K562 (cell line): ENCODE results near the gene GOT2. TPM values are rescaled to one million over a fixed set of nuclear protein-coding genes. Genes with fewer than 3 reads are reported as not detected.

ENCODE experiments used
- ATAC-seq: fragments of 200-7000 bp; cut with Tn5 transposase; 3 replicates; pipeline ENCODE4 v1.9.1; 2020; ENCODE audit warnings: moderate library complexity
- BruUV-seq: library from RNA; stranded (reverse); fragments of 400-500 nt; replicated peaks from 2 replicates; lab custom pipeline; 2021; lab: Mats Ljungman, UMichigan
- CTCF ChIA-PET: fragments of 300-600 bp; formaldehyde crosslinking; extraction: SDS; loops from one replicate; lab custom pipeline; 2021; ENCODE audit warnings: low intra/inter-chr PET ratio; lab: Yijun Ruan, JAX
- POLR2A ChIA-PET: fragments of 300-600, 350-650 bp; sonication (Branson Sonifier 250); formaldehyde crosslinking; extraction: SDS; loops from one replicate; lab custom pipeline; 2021; ENCODE audit warnings: antibody characterized with exemption, inconsistent platforms; lab: Yijun Ruan, JAX
- DNase-seq, 4 experiments: peaks; one replicate each; pipeline versions ENCODE4 v3.0.0 to v3.0.0-alpha.2; 2011 to 2018; ENCODE audit warnings: low spot score in 3 of 4, mixed read lengths in 3 of 4; ENCODE audit errors: extremely low read depth in 1 of 4
- FAIRE-seq: peaks from 2 replicates; lab custom pipeline; 2011; peaks lifted over from hg19 to GRCh38; lab: Jason Lieb, UNC
- H2AFZ ChIP-seq: 2 replicates; pipeline ENCODE4 v1.6.0; 2011; ENCODE audit warnings: low read depth, low read length, control low read depth, inconsistent platforms
- H3K27ac ChIP-seq: fragments of 200-600 bp; 3 replicates; pipeline ENCODE4 v1.8.0; 2011; ENCODE audit warnings: low read depth, mild to moderate bottlenecking, control low read depth, inconsistent platforms, low read length, moderate library complexity, mixed read lengths; ENCODE audit errors: extremely low read depth
- H3K27me3 ChIP-seq, 2 experiments: fragments of 300-600 bp in 1 of 2; 2 replicates in 1 of 2; 3 replicates in 1 of 2; pipeline versions ENCODE4 v1.6.0 to v1.8.0; 2011; ENCODE audit warnings: inconsistent platforms in 2 of 2, low read length in 2 of 2, mild to moderate bottlenecking in 1 of 2, mixed read lengths in 1 of 2, moderate library complexity in 1 of 2; ENCODE audit not compliant: control insufficient read depth in 2 of 2, insufficient read depth in 2 of 2
- H3K36me3 ChIP-seq: fragments of 300-600 bp; 3 replicates; pipeline ENCODE4 v1.8.0; 2011; ENCODE audit warnings: mild to moderate bottlenecking, low read length, inconsistent platforms; ENCODE audit not compliant: control insufficient read depth, insufficient read depth
- H3K4me1 ChIP-seq, 2 experiments: fragments of 200-600 bp in 1 of 2; replicated peaks in 1 of 2; 2 replicates in 1 of 2; 3 replicates in 1 of 2; pipeline versions ENCODE4 v1.5.1 to v1.8.0; 2011; ENCODE audit warnings: inconsistent platforms in 2 of 2, low read length in 2 of 2, mild to moderate bottlenecking in 1 of 2, mixed read lengths in 1 of 2, moderate library complexity in 1 of 2; ENCODE audit not compliant: control insufficient read depth in 2 of 2, insufficient read depth in 2 of 2
- H3K4me2 ChIP-seq: 2 replicates; pipeline ENCODE4 v1.6.1; 2011; ENCODE audit warnings: low read length, control low read depth, inconsistent platforms, mixed read lengths; ENCODE audit not compliant: insufficient read depth
- H3K4me3 ChIP-seq: fragments of 200-600 bp; sonication (generic), shearing (Covaris generic); 2 replicates; pipeline ENCODE4 v1.5.1; 2016; ENCODE audit warnings: control low read depth, inconsistent platforms
- H3K79me2 ChIP-seq: fragments of 200-600 bp; 3 replicates; pipeline ENCODE4 v1.8.0; 2011; ENCODE audit warnings: low read length, inconsistent platforms; ENCODE audit not compliant: control insufficient read depth, insufficient read depth
- H3K9ac ChIP-seq, 2 experiments: 2 replicates each; pipeline versions ENCODE4 v1.6.0 to v1.6.1; 2011; ENCODE audit warnings: low read depth in 2 of 2, low read length in 2 of 2, control low read depth in 1 of 2, inconsistent platforms in 1 of 2, mild to moderate bottlenecking in 1 of 2, mixed read lengths in 1 of 2; ENCODE audit not compliant: insufficient read depth in 1 of 2
- H3K9me1 ChIP-seq: one replicate; pipeline ENCODE4 v1.6.0; 2011; ENCODE audit warnings: inconsistent platforms, mild to moderate bottlenecking, low read length, moderate library complexity; ENCODE audit not compliant: control insufficient read depth, insufficient read depth
- H3K9me3 ChIP-seq: replicated peaks from 2 replicates; pipeline ENCODE4 v1.5.1; 2011; ENCODE audit warnings: low read depth, low read length, inconsistent platforms; ENCODE audit not compliant: control insufficient read depth, insufficient read depth
- H4K20me1 ChIP-seq: replicated peaks from 2 replicates; pipeline ENCODE4 v1.6.1; 2011; ENCODE audit warnings: low read length, inconsistent platforms, mixed read lengths; ENCODE audit not compliant: control insufficient read depth, insufficient read depth
- BCOR ChIP-seq: fragments of 450-650 bp; IDR thresholded peaks from 2 replicates; pipeline ENCODE4 v1.6.1; 2016
- HDGF ChIP-seq: fragments of 450-650 bp; IDR thresholded peaks from 2 replicates; pipeline ENCODE4 v1.6.1; 2016
- KDM1A ChIP-seq, 2 experiments: fragments of 450-650 bp; IDR thresholded peaks; 2 replicates each; pipeline ENCODE4 v1.6.1; 2016; ENCODE audit warnings: mild to moderate bottlenecking in 2 of 2
- PTRF ChIP-seq: fragments of 450-650 bp; IDR thresholded peaks from 2 replicates; pipeline ENCODE4 v1.6.1; 2016; ENCODE audit warnings: mild to moderate bottlenecking, missing genetic modification characterization, missing compliant biosample characterization
- RBM25 ChIP-seq: fragments of 200-400 bp; formaldehyde crosslinking; IDR thresholded peaks from 2 replicates; pipeline ENCODE4 v1.6.1; 2018; ENCODE audit warnings: low read length, low read depth, moderate library complexity; ENCODE audit not compliant: severe bottlenecking
- ZEB2 ChIP-seq: fragments of 450-650 bp; IDR thresholded peaks from 2 replicates; pipeline ENCODE4 v1.6.1; 2016
- WGBS: fragments of 100-300 bp; shearing (Covaris generic); methylation state at CpG from one replicate; pipeline ENCODE4 v1.1.6; 2016; ENCODE audit warnings: low coverage, mixed read lengths; ENCODE audit not compliant: insufficient coverage; ENCODE audit errors: missing lambda C conversion rate; 5-methylcytosine and 5-hydroxymethylcytosine counted together
- in situ Hi-C: fragments of 300-500 bp; cut with MboI; formaldehyde crosslinking; loops from 4 replicates; pipeline ENCODE4 v1.15.0; 2018; ENCODE audit warnings: inconsistent platforms, mixed read lengths
- intact Hi-C: fragments of 100-400 bp; cut with micrococcal nuclease; formaldehyde crosslinking; loops from 2 replicates; pipeline ENCODE4 v1.14.2; 2022
- polyA plus RNA-seq, 8 experiments: library from polyadenylated mRNA; depleted of rRNA in 4 of 8; stranded (reverse) in 5 of 8; unstranded in 3 of 8; fragments of >200 nt; fragmentation: Nextera tagmentation in 2 of 8; fragmentation: Illumina TruSeq in 1 of 8; extraction: Ambion mirVana in 2 of 8; extraction: Trizol in 1 of 8; gene quantifications; 2 replicates each; pipeline versions ENCODE4 v1.2.1 to v1.2.3, GENCODE V29; 2011 to 2014; ENCODE audit warnings: inconsistent platforms in 1 of 8, missing spikeins in 1 of 8
- total RNA-seq, 7 experiments: library from RNA; depleted of rRNA in 6 of 7; stranded (reverse); fragments of >200 nt in 6 of 7; fragmentation: Illumina TruSeq in 2 of 7; extraction: Trizol in 2 of 7; gene quantifications; 2 replicates each; pipeline versions ENCODE4 v1.2.1 to v1.2.3, GENCODE V29; 2011 to 2021; ENCODE audit warnings: low replicate concordance in 1 of 7

The GOT2 gene
- total and polyA plus RNA-seq, 9 of the 15 experiments (the other 6 are each of a cell fraction or from before 2014, with no cell fraction given) = 43.1 to 190 (median 80.2) TPM

GRCh38 chr16:58727796-58728568, 6.1 kb downstream of the GOT2 start:
- Histone ChIP-seq H3K27me3 (no peaks in the 10 kb centered on the region), H3K27ac (no peak overlapping the region), H3K36me3 (peaks cover 67% of the 10 kb centered on the region)
- CTCF ChIA-PET = no interaction called here
- TF ChIP-seq BCOR = peak; percentile 86
- peak; percentile 89 for TF ChIP-seq RBM25
- no peak for TF ChIP-seq ZEB2
- TF ChIP-seq HDGF = no peak
- no peak for TF ChIP-seq PTRF (tag)
- peak in 1 of 2 experiments; percentile 19; a peak in 1 of 4 replicates for TF ChIP-seq KDM1A (IDR thresholded peaks at IDR 0.05)
- TF ChIP-seq, all 486 proteins: peak for 3
- no peaks in the 10 kb centered on the region for H3K9me1 ChIP-seq
- H3K79me2 ChIP-seq = peaks cover 66% of the 10 kb centered on the region
- POLR2A ChIA-PET = interaction anchor here (1.0 kb wide), 1 partner anchor 25 kb away, joined by 5 read pairs; no protein-coding TSS in a partner anchor
- no peak overlapping the region for H3K9ac ChIP-seq
- in situ Hi-C loops = no loop called here
- H2AFZ ChIP-seq = no peak overlapping the region
- no peaks in the 10 kb centered on the region; the same call in 1 of the 2 replicates for H4K20me1 ChIP-seq
- no peaks in the 10 kb centered on the region for H3K9me3 ChIP-seq
- peaks cover 0 to 7% of the 10 kb centered on the region in 2 experiments; a peak in 1 of 5 replicates for H3K4me1 ChIP-seq
- FAIRE-seq = no peak
- intact Hi-C loops = no loop called here
- no peak for ATAC-seq
- no peak for DNase-seq
- H3K4me2 ChIP-seq = no peak overlapping the region
- no peak overlapping the region for H3K4me3 ChIP-seq
- 75% methylated on average over 9 of the region's 9 CpGs for WGBS
- no TSS peak for BruUV-seq
